NCI-H345 (cell line): ENCODE data around the gene ZMYND11.
"Not testable (repeated sequence)": the region's sequence is repeated elsewhere in the genome, so short reads cannot be mapped to it uniquely, and the experiment has no call there.

ENCODE experiments used
- DNase-seq: peaks from one replicate; lab custom pipeline; 2025; lab: John Stamatoyannopoulos, UW

Gene ZMYND11

GRCh38 chr10:282294-283139 lies 147.3 kb downstream of the ZMYND11 start:
- no peak for DNase-seq

GRCh38 chr10:283140-283479 lies 147.9 kb downstream of the ZMYND11 start:
- DNase-seq: no peak

GRCh38 chr10:283916-284356 lies 148.7 kb downstream of the ZMYND11 start:
- DNase-seq: no peak

DNA sequence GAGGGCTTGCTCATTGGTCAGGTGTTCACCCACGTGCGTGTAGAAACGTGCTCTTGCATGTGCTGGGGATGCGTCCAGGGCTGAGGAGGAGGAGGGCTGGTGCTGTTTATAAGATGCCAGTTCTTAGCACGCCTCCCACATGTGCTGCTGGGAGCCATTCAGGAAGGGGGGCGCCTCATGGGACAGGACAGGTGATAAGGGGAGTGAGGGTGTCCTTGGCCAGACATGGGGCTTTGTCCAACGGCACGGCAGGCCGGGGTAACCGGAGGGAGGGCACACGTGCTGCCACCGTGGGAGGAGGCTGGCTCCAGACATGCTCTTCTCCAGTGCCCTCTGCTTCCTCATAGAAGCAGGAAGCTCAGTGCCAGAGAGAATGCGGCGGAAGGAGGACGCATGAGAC lies 150.0 kb downstream of the ZMYND11 start:
- no peak for DNase-seq

DNA sequence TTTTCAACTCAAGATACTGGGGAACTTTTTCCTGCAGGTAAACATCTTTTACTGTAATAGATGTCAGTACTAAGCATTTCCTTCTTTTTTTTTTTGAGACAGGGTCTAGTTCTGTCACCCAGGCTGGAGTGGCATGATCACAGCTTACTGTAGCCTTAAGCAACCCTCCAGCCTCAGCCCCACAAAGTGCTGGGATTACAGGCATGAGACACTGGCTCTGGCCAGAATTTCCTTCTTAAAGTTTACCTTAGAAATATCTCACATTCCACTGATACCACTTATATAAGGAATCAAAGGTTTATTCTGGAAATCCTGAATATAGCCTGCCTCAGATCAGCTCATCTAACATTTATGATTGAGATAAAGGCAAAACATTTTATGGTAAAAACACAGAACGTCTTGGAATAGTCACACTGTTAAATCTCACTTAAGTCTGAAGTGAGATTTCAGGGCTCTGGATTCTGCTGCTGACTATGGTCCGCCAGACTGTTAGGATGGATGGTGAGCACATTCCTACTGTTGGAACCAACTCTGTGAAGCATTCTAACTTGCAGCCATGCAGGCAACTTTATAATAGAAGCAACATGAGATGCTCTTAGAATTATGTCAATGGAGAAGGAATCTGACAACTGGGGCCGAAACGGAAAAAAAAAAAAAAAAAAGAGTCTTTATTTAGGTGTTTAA lies 151.9 kb downstream of the ZMYND11 start:
- no peak for DNase-seq

DNA sequence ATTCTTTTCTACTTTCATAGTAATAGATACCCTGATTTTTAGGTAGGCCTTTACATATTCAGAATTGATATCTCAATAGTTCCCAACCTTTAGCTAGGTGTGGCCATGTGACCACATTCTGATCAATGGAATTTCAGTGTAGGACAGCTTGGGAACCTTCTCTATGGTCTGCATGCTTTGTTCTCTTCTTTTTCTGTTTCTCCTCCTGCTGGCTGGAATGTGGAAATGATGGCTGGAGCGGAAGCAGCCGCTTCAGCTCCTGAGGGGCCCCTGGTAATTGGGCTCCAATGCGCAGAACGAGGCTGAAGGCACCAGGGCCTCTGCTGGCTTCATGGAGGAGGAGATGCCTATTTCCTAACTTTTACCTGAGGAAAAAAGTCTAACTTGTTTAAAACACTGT lies 152.6 kb downstream of the ZMYND11 start:
- no peak for DNase-seq

GRCh38 chr10:288316-289200 lies 153.3 kb downstream of the ZMYND11 start:
- no peak for DNase-seq

DNA sequence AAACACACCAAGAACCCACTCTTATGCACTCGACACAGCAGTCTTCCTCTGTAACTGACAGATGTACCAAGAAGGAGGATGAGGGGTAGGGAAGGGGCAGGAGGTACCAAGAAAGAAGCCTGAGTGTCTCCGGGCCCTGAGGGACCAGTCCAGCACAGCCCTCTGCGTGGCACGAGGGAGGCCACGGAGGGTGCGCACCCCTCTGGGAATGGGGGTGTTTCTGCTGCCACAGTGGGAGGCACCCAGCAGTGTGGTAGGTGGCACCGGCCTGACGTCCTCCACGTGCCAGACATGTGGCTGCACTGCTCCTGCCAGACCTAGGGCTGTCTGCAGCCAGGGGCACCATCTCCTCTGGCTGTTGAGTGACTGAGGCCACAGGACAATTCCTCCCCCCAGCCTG lies 154.3 kb downstream of the ZMYND11 start:
- no peak for DNase-seq

GRCh38 chr10:290026-290725 lies 154.9 kb downstream of the ZMYND11 start:
- no peak for DNase-seq

DNA sequence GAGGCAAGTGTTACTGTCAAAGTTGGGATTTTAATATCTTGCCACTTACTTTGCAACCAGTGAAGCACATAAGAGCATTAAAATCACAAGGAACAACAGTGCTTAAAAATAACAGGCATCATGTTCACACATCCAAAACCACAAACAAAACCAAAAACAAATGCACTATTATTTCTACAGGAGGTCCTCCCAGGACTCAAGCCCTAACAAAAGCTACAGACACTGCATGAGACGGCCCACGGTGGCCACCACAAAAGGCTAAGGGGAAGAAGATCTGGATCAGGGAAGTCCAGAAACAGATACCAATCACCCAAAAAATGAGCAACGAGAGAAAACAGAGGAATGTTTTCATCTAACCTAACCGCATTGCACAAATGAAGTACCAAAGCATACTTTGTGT lies 158.4 kb downstream of the ZMYND11 start:
- no peak for DNase-seq

DNA sequence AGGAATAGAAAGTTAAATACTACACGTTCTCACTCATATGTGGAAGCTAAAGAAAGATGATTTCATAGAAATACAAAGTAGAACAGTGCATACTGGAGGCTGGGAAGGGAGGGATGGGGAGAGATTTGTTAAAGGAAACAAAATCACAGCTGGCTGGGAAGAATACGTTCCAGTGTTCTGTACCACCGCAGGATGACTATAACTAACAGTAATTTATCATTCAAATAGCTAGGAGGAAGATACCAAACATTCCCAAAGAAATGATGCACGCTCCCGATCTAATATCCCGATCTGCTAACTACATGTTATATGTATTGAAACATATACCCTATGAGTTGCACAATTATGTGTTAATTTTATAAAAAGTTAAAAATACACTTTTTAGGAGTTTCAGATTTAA lies 162.3 kb downstream of the ZMYND11 start:
- no peak for DNase-seq

DNA sequence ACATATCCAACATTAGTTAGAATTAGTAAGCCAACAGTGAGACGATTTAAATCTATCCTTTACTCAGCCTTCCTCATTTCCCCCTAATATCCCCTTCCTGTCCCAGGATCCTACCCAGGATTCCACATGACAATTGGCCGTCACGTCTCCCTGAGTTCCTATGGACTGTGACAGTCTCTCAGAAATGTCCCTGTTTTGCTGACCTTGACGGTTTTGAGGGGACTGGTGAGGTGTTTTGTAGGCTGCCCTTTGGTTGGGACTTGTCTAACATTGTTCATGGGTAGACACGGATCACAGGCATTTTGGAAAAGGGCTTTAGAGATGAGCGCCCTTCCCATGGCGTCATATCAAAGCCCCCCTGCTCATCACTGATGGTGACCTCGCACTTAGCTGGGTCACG lies 162.8 kb downstream of the ZMYND11 start:
- DNase-seq: no peak

- DNase-seq: no peak
Measured at GRCh38 chr10:299512-299911, 164.3 kb downstream of the ZMYND11 start.

GRCh38 chr10:299969-300368 lies 164.7 kb downstream of the ZMYND11 start:
- no peak for DNase-seq

DNA sequence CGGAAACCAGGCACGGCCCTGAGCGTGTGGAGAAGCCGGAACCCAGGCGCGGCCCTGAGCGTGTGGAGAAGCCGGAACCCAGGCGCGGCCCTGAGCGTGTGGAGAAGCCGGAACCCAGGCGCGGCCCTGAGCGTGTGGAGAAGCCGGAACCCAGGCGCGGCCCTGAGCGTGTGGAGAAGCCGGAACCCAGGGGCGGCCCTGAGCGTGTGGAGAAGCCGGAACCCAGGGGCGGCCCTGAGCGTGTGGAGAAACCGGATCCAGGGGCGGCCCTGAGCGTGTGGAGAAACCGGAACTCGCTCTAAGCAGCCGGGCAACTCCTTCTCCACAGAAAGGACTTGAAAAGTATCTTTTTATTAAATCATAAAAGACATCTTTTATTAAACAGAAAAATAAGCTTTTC lies 165.3 kb downstream of the ZMYND11 start:
- not testable (repeated sequence) for DNase-seq

- DNase-seq: no peak
Measured at GRCh38 chr10:301536-301935, 166.3 kb downstream of the ZMYND11 start.
